Heart right ventricle (tissue), 16 donors: ENCODE results near the gene TFF3. TPM values are rescaled to one million over a fixed set of nuclear protein-coding genes. Genes with fewer than 3 reads are reported as not detected.
A peak's percentile ranks its signal among the peaks of the same experiment; 100 is the strongest.

Source experiments
- ATAC-seq, 8 donors: fragments of 200-7000 bp; cut with Tn5 transposase; one replicate each; pipeline ENCODE4 v1.9.1; 2020; ENCODE audit warnings: mild to moderate bottlenecking in 8 of 8, moderate library complexity in 8 of 8, moderate number of reproducible peaks in 1 of 8
- DNase-seq, 2 donors: peaks; one replicate each; pipeline ENCODE4 v3.0.0-alpha.2; 2020
- H3K27ac ChIP-seq, 10 donors: fragments of 200-600 bp; sonication (generic) in 2 of 10; one replicate each; pipeline versions ENCODE4 v1.5.0 to v1.8.0; 2020 to 2022; ENCODE audit warnings: mild to moderate bottlenecking in 3 of 10
- H3K27me3 ChIP-seq, 7 donors: fragments of 200-600 bp; one replicate each; pipeline ENCODE4 v1.8.0; 2021 to 2022; ENCODE audit warnings: mild to moderate bottlenecking in 2 of 7
- H3K36me3 ChIP-seq, 9 donors: fragments of 200-600 bp; sonication (generic) in 1 of 9; one replicate each; pipeline versions ENCODE4 v1.5.0 to v1.8.0; 2020 to 2022; ENCODE audit warnings: mild to moderate bottlenecking in 2 of 9
- H3K4me1 ChIP-seq, 9 donors: fragments of 200-600 bp; sonication (generic) in 1 of 9; one replicate each; pipeline versions ENCODE4 v1.5.0 to v1.8.0; 2020 to 2022; ENCODE audit warnings: mild to moderate bottlenecking in 4 of 9
- H3K4me3 ChIP-seq, 10 donors: fragments of 200-600 bp; sonication (generic) in 2 of 10; one replicate each; pipeline versions ENCODE4 v1.5.0 to v1.8.0; 2020 to 2022; ENCODE audit warnings: mild to moderate bottlenecking in 7 of 10, moderate library complexity in 2 of 10
- H3K9me3 ChIP-seq, 11 donors: fragments of 200-600 bp in 10 of 11; sonication (generic) in 2 of 11; one replicate each; pipeline versions ENCODE4 v1.5.0 to v1.8.0; 2013 to 2022; ENCODE audit warnings: mild to moderate bottlenecking in 2 of 11, control low read depth in 1 of 11, moderate library complexity in 1 of 11
- WGBS, 2 donors: extraction: QIAGEN DNeasy Blood & Tissue Kit; methylation state at CpG; one replicate each; pipeline ENCODE4 v1.1.7; 2013; ENCODE audit warnings: inconsistent platforms in 1 of 2; 5-methylcytosine and 5-hydroxymethylcytosine counted together
- intact Hi-C, 10 donors: fragments of 100-400 bp; cut with DNase I; formaldehyde crosslinking; loops; one replicate each; pipeline versions ENCODE4 v1.11.1 to v1.14.2; 2022
- polyA plus RNA-seq, 2 donors: library from polyadenylated mRNA; stranded (reverse); fragments of 200-250 nt; gene quantifications; one replicate each; pipeline ENCODE4 v1.2.3, GENCODE V29; 2013
- total RNA-seq, 10 donors: library from RNA; stranded (reverse); fragmentation: NEBNext Ultra II Directional in 3 of 10; extraction: Animal tissue kit (Norgen Biotek cat#: 25700) in 3 of 10; gene quantifications; one replicate each; pipeline versions ENCODE4 v1.2.1 to v1.2.4, GENCODE V29; 2021 to 2023
- TF ChIP-seq, protein P1 (sequence below), 9 donors: fragments of 200-600 bp; sonication (generic) in 2 of 9; IDR thresholded peaks; one replicate each; pipeline versions ENCODE4 v1.5.0 to v1.8.0; 2021 to 2022; ENCODE audit warnings: antibody characterized with exemption in 9 of 9, mild to moderate bottlenecking in 5 of 9, moderate library complexity in 1 of 9
- donor health status: Arrhythmogenic right ventricular cardiomyopathy.
- donor health status: ischemic (EF 13 %, LVEDD 7.1; RV severe dilation, severe dysfunction).
- donor health status: healthy with polysubstance abuse.
- donor health status: DM: no; HTN: yes; CAD: no.
- donor health status: DM: no; HTN: no; CAD: no.
- donor health status: ischemic (EF 25% LVEDD 6.9; RV normal size, moderate dysfunction).
- donor health status: ischemic (EF 25% LVEDD 5.7; RV mildly dilated, moderate dysfunction).
- donor health status: healthy.
- donor health status: DM: yes; HTN: yes; CAD: no.
- donor health status: Ischemic cardiomyopathy.
- donor health status: ischemic (EF 35%, LVEDD 5.7; RV mildly dilated, moderate dysfunction).
- donor health status: nonischemic (EF 11% LVEDD 7.7; RV severe dilation, severe dysfunction).
- donor health status: DM: yes; HTN: yes; CAD: no.
- donor health status: PGD.
- donor health status: ischemic (EF 29% LVEDD 5.4; RV normal size, mild dysfunction).
- donor health status: nonischemic (EF 23%, LVEDD 6.1; RV moderate dilation, normal function).

The TFF3 gene
- total and polyA plus RNA-seq, 12 donors, result 0.90 to 7.9 (median 2.7) TPM

GRCh38 chr21:42338729-42339715 lies 23.8 kb upstream of the TFF3 start:
- 92 to 94% methylated on average over 17 of the region's 17 CpGs for WGBS, 2 donors

DNA sequence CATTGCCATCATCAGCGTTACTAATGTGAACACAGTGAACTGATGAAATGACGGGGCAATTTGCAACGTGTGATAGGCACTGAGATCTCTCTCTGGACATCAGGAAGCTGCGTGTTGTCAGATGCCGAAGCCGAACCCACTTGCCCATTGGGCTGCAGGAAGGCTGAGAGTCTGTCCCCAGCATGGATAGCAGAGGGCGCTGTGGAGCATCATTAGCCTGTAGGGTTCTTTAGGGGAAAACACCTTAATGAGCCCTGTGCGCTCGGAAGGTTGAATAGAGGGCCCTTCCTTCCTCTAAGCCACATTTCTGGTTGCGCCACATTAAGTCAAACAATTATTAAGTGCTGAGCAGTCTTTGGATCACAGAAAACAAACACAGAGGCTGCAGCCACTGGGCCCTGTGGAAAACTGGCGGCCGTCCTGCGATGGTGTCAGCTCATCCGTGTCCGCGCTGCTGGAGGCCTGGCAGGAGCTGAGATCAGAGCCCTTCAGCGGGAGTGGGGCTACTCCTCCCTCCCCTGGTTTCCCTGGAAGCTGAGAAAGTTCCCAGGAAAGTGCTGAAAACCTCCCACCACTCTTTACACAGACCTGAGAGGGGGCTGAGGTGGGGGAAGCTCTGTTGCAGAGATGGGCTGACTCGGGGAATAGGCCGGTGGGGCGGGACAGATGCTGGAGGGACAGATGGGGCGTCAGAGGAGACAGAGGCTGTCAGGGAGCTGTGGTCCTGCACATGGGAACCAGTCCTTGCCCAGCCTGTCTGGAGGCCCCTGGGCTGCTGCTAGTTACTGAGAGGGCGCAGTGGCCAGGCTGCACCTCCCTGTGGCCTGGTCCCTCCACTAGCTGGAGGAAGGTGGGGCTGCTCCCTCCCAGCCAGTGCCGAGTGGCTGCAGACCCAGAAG lies 22.9 kb upstream of the TFF3 start:
- WGBS, 2 donors, result 37 to 42% methylated on average over 23 of the region's 23 CpGs
- intact Hi-C loops, result loop anchor here in 2 of 10 donors (5.0 to 10.0 kb wide), 3 partner anchors 107 to 193 kb away; no protein-coding TSS in a partner anchor
- H3K27ac ChIP-seq, result no peak overlapping the region
- no peak overlapping the region for H3K4me3 ChIP-seq
- peaks cover 0 to 7% (median 0%) of the 10 kb centered on the region in 9 donors for H3K4me1 ChIP-seq
- no peaks in the 10 kb centered on the region for H3K36me3 ChIP-seq
- H3K9me3 ChIP-seq, result no peaks in the 10 kb centered on the region
- ATAC-seq (peak; percentile 33 to 86 (median 76)), DNase-seq (peak; percentile 50 to 53)
- TF ChIP-seq, protein P1, sequence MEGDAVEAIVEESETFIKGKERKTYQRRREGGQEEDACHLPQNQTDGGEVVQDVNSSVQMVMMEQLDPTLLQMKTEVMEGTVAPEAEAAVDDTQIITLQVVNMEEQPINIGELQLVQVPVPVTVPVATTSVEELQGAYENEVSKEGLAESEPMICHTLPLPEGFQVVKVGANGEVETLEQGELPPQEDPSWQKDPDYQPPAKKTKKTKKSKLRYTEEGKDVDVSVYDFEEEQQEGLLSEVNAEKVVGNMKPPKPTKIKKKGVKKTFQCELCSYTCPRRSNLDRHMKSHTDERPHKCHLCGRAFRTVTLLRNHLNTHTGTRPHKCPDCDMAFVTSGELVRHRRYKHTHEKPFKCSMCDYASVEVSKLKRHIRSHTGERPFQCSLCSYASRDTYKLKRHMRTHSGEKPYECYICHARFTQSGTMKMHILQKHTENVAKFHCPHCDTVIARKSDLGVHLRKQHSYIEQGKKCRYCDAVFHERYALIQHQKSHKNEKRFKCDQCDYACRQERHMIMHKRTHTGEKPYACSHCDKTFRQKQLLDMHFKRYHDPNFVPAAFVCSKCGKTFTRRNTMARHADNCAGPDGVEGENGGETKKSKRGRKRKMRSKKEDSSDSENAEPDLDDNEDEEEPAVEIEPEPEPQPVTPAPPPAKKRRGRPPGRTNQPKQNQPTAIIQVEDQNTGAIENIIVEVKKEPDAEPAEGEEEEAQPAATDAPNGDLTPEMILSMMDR (IDR thresholded peaks at IDR 0.05), result peak; percentile 18 to 73 (median 60)
- peaks cover 0 to 42% (median 23%) of the 10 kb centered on the region in 7 donors for H3K27me3 ChIP-seq

More at GRCh38 chr21:42338729-42339715, 23.8 kb upstream of the TFF3 start:
- DNase-seq (no peak), ATAC-seq (peak in 1 of 8 donors; percentile 28)
- Histone ChIP-seq H3K4me3 (no peak overlapping the region), H3K27ac (no peak overlapping the region), H3K4me1 (peaks cover 0 to 7% (median 0%) of the 10 kb centered on the region in 9 donors), H3K36me3 (no peaks in the 10 kb centered on the region), H3K9me3 (no peaks in the 10 kb centered on the region), H3K27me3 (peaks cover 0 to 37% (median 15%) of the 10 kb centered on the region in 7 donors)
- TF ChIP-seq, protein P1 (IDR thresholded peaks at IDR 0.05), result no peak
- intact Hi-C loops, result loop anchor here in 2 of 10 donors (5.0 to 10.0 kb wide), 3 partner anchors 106 to 194 kb away; no protein-coding TSS in a partner anchor

GRCh38 chr21:42337276-42337675 lies 22.1 kb upstream of the TFF3 start:
- Histone ChIP-seq H3K4me1 (peaks cover 0 to 7% (median 0%) of the 10 kb centered on the region in 9 donors), H3K36me3 (no peaks in the 10 kb centered on the region), H3K27me3 (peaks cover 0 to 50% (median 24%) of the 10 kb centered on the region in 7 donors), H3K27ac (no peak overlapping the region), H3K9me3 (peaks cover 0 to 3% (median 0%) of the 10 kb centered on the region in 11 donors), H3K4me3 (no peak overlapping the region)
- TF ChIP-seq, protein P1 (IDR thresholded peaks at IDR 0.05), result no peak
- intact Hi-C loops, result loop anchor here in 2 of 10 donors (5.0 to 10.0 kb wide), 3 partner anchors 108 to 192 kb away; no protein-coding TSS in a partner anchor
- 88 to 93% methylated on average over 4 of the region's 4 CpGs for WGBS, 2 donors
- DNase-seq (no peak), ATAC-seq (no peak)
